GM10266 (cell line): ENCODE data around the gene KRTAP9-4.
A peak's percentile ranks its signal among the peaks of the same experiment; 100 is the strongest.

ENCODE experiments used
- DNase-seq: peaks from one replicate; pipeline ENCODE4 v3.0.0; 2012; ENCODE audit errors: extremely low spot score
- CTCF ChIP-seq: IDR thresholded peaks from 2 replicates; pipeline ENCODE4 v1.5.1; 2012; ENCODE audit warnings: mild to moderate bottlenecking, low read depth; ENCODE audit not compliant: control insufficient read depth, insufficient read depth; ENCODE audit errors: missing control alignments

The KRTAP9-4 gene

GRCh38 chr17:41278176-41278955 is 28.9 kb downstream of the KRTAP9-4 start:
- no peak for TF ChIP-seq CTCF
- no peak for DNase-seq

GRCh38 chr17:41284043-41284442 is 34.6 kb downstream of the KRTAP9-4 start:
- TF ChIP-seq CTCF: no peak
- DNase-seq: peak; percentile 0

GRCh38 chr17:41284546-41284945 is 35.1 kb downstream of the KRTAP9-4 start:
- DNase-seq: peak; percentile 0
- no peak for TF ChIP-seq CTCF

- DNase-seq: peak; percentile 0
- no peak for TF ChIP-seq CTCF
These were observed 37.6 kb downstream of the KRTAP9-4 start for GRCh38 chr17:41287050-41287449.

GRCh38 chr17:41294016-41294415 is 44.5 kb downstream of the KRTAP9-4 start:
- no peak for DNase-seq
- no peak for TF ChIP-seq CTCF

GRCh38 chr17:41296846-41297245 is 47.4 kb downstream of the KRTAP9-4 start:
- TF ChIP-seq CTCF: no peak
- no peak for DNase-seq

GRCh38 chr17:41298458-41299135 is 49.1 kb downstream of the KRTAP9-4 start:
- DNase-seq: no peak
- TF ChIP-seq CTCF: no peak
